ENCODE results near the gene STX3.
"Not testable (repeated sequence)": the region's sequence is repeated elsewhere in the genome, so short reads cannot be mapped to it uniquely, and the experiment has no call there.

STX3 gene

DNA sequence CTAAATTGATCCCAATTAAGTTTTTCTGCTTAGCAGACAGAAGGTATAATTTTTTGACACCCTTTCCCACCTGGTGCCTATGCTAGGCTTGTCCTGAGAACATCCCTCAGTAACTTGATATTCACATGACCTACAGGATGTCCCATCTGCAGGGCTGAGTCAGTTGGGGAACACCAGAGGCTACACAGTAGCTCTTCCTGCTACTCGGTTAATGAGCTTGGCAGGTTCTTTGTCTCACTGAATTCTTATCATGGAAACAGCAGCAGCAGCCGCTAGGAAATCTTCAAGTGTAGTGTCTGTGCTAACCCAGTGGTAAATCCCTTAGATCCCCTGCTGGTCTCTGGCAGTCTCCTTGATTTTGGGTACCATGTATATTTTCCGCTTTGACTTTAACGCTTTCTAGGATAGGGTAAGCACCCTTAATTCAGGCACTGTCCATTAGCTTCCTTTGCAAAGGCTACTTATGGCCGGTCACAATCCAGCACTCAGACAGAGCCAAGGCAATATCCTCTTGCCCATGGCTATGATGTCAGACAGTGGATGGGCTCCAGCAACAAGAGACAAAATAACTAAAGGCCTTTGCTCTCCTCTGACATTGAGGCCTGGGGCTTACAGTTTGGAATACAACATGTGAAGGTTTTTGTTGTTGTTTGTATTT, 46.9 kb downstream of the STX3 start:
- Histone ChIP-seq H3K9ac (ENCODE audit: low read length) (no peak overlapping the region), H3K27me3 (ENCODE audit: control insufficient read depth, insufficient read depth, low read length) (no peaks in the 10 kb centered on the region), H3K4me3 (ENCODE audit: low read length) (no peak overlapping the region), H3K9me3 (ENCODE audit: control insufficient read depth, low read length) (no peaks in the 10 kb centered on the region), H3K36me3 (ENCODE audit: control insufficient read depth, insufficient read depth, low read length) (no peaks in the 10 kb centered on the region), H3K4me1 (ENCODE audit: control insufficient read depth, insufficient read depth, low read length) (peaks cover 16% of the 10 kb centered on the region)

DNA sequence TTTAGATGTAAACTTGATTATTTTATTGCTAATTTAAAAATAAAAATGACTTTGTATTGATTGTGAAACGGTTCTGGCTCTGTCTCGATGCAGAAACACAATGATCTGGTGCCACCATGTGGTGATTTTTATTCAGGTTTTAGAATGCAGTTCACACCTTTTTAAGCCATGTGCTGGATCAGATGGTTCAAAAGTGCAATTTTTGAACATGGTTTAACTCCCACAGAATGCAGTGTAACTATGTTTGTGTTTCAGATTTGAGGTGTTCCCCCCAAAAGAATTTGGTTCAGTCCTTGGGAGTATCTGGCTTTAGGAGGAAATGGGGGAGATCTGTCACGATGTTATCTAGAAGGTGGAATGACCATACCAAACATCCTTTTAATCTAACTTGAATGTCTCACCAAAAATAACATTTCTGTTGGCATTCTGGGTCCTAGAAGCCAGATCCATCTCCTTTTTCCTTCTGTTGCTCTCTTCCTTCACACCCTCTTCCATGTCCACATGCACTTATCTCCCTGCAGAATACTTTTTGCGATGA, 47.5 kb downstream of the STX3 start:
- Histone ChIP-seq H3K4me1 (ENCODE audit: control insufficient read depth, insufficient read depth, low read length) (peaks cover 16% of the 10 kb centered on the region), H3K27me3 (ENCODE audit: control insufficient read depth, insufficient read depth, low read length) (no peaks in the 10 kb centered on the region), H3K9me3 (ENCODE audit: control insufficient read depth, low read length) (no peaks in the 10 kb centered on the region), H3K9ac (ENCODE audit: low read length) (no peak overlapping the region), H3K4me3 (ENCODE audit: low read length) (no peak overlapping the region), H3K36me3 (ENCODE audit: control insufficient read depth, insufficient read depth, low read length) (no peaks in the 10 kb centered on the region)

DNA sequence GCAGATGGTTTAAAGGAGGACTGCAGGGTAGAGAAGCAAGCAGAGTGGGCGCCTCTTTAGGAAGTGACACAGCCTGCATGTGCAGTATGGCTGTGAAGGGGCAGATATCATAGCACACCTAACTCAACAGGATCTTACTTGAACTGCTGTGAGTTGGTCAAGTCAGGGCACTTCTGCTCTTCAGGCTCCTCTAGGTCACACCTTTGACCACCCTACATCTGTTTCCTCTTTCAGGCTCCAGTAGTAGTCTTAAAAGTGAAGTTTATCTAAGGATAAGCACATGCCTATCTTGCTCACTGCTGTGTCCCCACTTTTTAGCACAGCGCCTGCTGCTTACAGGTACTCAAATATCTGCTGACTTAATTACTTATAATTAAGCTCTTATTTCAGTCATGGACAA, 48.9 kb downstream of the STX3 start:
- no peaks in the 10 kb centered on the region for H3K27me3 ChIP-seq (ENCODE audit: control insufficient read depth, insufficient read depth, low read length)
- H3K4me1 ChIP-seq (ENCODE audit: control insufficient read depth, insufficient read depth, low read length): peaks cover 16% of the 10 kb centered on the region
- H3K36me3 ChIP-seq (ENCODE audit: control insufficient read depth, insufficient read depth, low read length): no peaks in the 10 kb centered on the region

DNA sequence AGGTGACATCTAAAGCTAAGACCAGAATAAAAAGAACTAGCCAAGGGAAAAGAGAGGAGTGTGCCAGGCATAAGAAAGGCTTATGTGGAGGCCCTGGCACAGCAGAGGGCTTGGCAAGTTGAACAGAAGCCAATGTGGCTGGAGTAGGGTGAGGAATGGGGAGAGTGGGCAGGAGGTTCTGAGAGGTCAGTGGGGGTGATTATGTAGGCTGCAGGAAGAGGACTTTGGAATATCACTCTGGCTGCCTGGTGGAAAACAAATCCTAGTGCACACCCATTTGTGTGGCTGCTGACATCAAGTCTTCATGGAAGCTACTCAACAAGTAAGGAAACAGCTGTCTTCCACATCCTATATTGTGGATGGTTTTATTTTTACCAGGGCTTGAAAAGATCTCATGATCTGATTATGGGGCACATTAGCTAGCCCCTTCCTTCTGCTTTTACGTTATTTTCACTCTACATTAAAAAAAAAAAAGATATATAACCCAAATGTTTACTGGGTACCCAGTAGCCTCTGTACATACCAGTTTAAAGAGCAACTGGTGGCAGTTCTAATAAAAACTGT, 52.0 kb downstream of the STX3 start:
- H3K9me3 ChIP-seq (ENCODE audit: control insufficient read depth, low read length): no peaks in the 10 kb centered on the region
- H3K4me3 ChIP-seq (ENCODE audit: low read length): no peak overlapping the region
- H3K27me3 ChIP-seq (ENCODE audit: control insufficient read depth, insufficient read depth, low read length): no peaks in the 10 kb centered on the region
- H3K36me3 ChIP-seq (ENCODE audit: control insufficient read depth, insufficient read depth, low read length): no peaks in the 10 kb centered on the region
- no peak overlapping the region for H3K9ac ChIP-seq (ENCODE audit: low read length)
- peaks cover 5% of the 10 kb centered on the region for H3K4me1 ChIP-seq (ENCODE audit: control insufficient read depth, insufficient read depth, low read length)

More for the DNA sequence above, 48.9 kb downstream of the STX3 start:
- Histone ChIP-seq H3K9ac (ENCODE audit: low read length) (no peak overlapping the region), H3K4me3 (ENCODE audit: low read length) (no peak overlapping the region), H3K9me3 (ENCODE audit: control insufficient read depth, low read length) (no peaks in the 10 kb centered on the region)

DNA sequence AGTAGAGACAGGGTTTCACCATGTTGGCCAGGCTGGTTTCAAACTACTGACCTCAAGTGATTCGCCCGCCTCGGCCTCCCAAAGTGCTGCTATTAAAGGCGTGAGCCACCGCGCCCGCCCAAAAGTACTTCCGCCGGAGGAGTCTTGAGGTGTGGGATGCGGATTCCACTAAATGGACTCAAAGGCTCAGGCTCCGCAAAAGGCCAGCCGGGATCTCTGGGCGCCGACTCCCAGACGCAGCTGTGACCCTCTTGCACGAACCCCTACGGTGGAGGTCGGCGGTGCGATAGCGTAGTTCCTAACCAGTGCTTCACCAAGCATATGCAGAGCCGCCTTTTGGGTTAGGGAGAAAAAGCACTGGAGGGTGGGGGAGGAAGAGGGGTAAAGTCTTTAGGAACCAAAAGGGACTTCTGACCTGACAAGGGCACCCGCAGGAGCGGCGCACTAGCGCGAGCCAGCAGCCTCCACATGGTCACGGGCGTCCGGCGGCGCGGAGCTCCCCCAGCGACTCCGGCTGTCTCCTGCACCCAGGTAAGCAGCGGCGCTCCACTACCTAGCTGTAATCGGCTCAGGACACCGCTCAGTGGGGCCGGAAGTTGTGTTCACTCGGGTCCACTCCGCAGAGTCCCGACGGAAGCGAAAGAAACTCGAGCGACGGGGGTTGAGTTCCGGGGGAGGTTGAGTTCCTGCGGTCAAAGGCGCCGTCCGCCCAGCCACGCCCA, 55.2 kb downstream of the STX3 start, which contains the start of gene MRPL16:
MRPL16 (minus strand) TSS at position 590 of the 722 bp plus-strand sequence; CDS start at position 470, 120 bp downstream.
- H3K36me3 ChIP-seq (ENCODE audit: control insufficient read depth, insufficient read depth, low read length): no peaks in the 10 kb centered on the region

DNA sequence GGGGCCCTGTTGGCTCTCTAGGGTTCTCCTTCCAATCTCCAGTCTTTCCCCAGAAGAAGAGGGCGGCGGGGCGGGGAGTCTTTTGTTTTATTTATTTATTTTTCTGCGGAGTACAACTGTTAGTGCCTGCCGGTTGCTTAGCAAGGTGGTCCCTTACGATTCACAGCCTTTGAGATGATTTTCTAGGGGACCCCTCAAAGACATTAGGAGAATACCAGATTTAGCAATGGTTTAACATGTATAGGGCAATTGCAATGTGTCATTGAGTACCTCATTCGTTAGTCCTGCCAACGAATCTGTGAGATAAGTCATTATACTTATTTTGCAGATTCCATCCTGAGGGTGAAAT, 55.7 kb downstream of the STX3 start:
- no peak overlapping the region for H3K4me3 ChIP-seq (ENCODE audit: low read length)
- no peaks in the 10 kb centered on the region for H3K9me3 ChIP-seq (ENCODE audit: control insufficient read depth, low read length)
- no peaks in the 10 kb centered on the region for H3K36me3 ChIP-seq (ENCODE audit: control insufficient read depth, insufficient read depth, low read length)
- H3K27me3 ChIP-seq (ENCODE audit: control insufficient read depth, insufficient read depth, low read length): no peaks in the 10 kb centered on the region
- H3K9ac ChIP-seq (ENCODE audit: low read length): peak overlapping the region; percentile 90
- H3K4me1 ChIP-seq (ENCODE audit: control insufficient read depth, insufficient read depth, low read length): peaks cover 5% of the 10 kb centered on the region

More for the DNA sequence above, 55.2 kb downstream of the STX3 start, which contains the start of gene MRPL16:
- Histone ChIP-seq H3K9me3 (ENCODE audit: control insufficient read depth, low read length) (no peaks in the 10 kb centered on the region), H3K4me1 (ENCODE audit: control insufficient read depth, insufficient read depth, low read length) (peaks cover 5% of the 10 kb centered on the region), H3K9ac (ENCODE audit: low read length) (peak within 1 kb of the TSS; percentile 90), H3K4me3 (ENCODE audit: low read length) (peak within 1 kb of the TSS; percentile 96), H3K27me3 (ENCODE audit: control insufficient read depth, insufficient read depth, low read length) (no peaks in the 10 kb centered on the region)

DNA sequence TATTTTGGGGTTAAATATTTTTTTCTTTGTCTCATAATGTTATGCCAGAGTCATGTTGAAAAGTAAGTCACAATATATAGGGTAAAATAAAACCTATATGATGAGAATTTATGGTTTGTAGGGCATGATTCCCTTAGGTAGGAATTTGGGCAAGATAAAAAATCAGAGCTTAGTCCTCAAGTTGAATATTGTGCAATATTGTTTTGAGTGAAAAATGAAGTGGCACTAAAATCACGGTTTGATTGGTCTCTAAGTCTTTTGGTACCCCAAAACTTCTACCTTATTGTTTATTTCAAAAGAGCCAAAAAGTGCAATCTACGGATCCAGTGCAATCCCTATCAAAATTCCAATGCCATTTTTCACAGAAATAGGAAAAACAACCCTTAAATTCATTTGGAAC, 57.0 kb downstream of the STX3 start:
- Histone ChIP-seq H3K36me3 (ENCODE audit: control insufficient read depth, insufficient read depth, low read length) (no peaks in the 10 kb centered on the region), H3K9ac (ENCODE audit: low read length) (no peak overlapping the region), H3K9me3 (ENCODE audit: control insufficient read depth, low read length) (no peaks in the 10 kb centered on the region), H3K4me3 (ENCODE audit: low read length) (no peak overlapping the region), H3K4me1 (ENCODE audit: control insufficient read depth, insufficient read depth, low read length) (peaks cover 5% of the 10 kb centered on the region), H3K27me3 (ENCODE audit: control insufficient read depth, insufficient read depth, low read length) (no peaks in the 10 kb centered on the region)

DNA sequence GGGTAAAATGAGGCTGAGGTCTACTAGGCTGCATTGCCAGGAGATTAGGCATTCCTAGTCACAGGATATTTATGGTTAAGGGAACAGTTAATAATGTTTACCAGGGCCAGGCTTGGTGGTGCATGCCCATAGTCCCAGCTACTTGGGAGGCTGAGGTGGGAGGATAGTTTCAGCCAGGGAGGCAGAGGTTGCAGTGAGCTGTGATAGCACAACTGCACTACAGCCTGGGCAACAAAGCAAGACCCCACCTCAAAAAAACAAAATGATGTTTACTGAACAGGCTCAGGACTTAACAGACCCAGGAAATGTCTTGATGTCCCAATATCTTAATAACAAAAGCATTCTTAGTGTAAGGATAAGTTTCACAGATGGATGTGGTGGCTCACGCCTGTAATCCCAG, 58.2 kb downstream of the STX3 start:
- Histone ChIP-seq H3K27me3 (ENCODE audit: control insufficient read depth, insufficient read depth, low read length) (no peaks in the 10 kb centered on the region), H3K36me3 (ENCODE audit: control insufficient read depth, insufficient read depth, low read length) (no peaks in the 10 kb centered on the region), H3K4me1 (ENCODE audit: control insufficient read depth, insufficient read depth, low read length) (peaks cover 5% of the 10 kb centered on the region), H3K9me3 (ENCODE audit: control insufficient read depth, low read length) (no peaks in the 10 kb centered on the region), H3K9ac (ENCODE audit: low read length) (no peak overlapping the region), H3K4me3 (ENCODE audit: low read length) (no peak overlapping the region)

DNA sequence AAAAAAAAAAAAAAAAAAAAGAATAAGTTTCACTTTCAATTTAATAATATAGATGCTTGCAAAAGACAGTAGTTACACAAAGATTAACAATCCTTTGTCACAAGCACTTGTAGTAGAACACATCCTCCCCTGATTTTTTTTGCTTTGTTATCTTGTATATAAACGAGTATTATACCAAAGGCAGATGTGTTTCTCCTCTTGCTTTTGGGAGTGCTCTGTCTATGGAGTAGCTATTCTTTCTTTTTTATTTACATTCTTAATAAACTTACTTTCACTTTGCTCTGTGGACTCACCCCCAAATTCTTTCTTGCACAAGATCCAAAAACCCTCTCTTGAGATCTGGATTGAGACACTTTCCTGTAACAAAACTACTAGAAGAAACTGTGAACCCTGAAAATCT, 58.8 kb downstream of the STX3 start:
- Histone ChIP-seq H3K4me1 (ENCODE audit: control insufficient read depth, insufficient read depth, low read length) (peaks cover 5% of the 10 kb centered on the region), H3K9me3 (ENCODE audit: control insufficient read depth, low read length) (no peaks in the 10 kb centered on the region), H3K27me3 (ENCODE audit: control insufficient read depth, insufficient read depth, low read length) (no peaks in the 10 kb centered on the region)

DNA sequence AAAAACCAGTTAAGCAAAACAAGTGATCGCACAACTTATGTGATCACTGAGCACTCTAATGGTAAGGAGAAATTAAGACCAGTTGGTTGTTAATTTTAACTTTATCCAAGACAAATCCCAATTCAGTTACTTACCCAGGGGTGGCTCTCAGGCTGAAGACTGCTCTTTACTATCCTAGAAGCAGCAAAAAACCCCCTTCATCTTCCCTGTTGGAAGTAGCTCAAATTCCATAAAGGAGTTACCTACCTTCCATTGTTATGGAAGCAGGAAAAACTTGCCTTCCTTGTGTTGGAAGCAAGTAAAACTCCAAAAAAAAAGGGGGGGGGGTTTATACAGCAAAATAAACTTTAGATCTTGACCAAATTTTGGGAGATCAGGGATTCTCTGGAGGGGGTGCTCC, 60.6 kb downstream of the STX3 start:
- H3K4me1 ChIP-seq (ENCODE audit: control insufficient read depth, insufficient read depth, low read length): no peaks in the 10 kb centered on the region
- H3K27me3 ChIP-seq (ENCODE audit: control insufficient read depth, insufficient read depth, low read length): no peaks in the 10 kb centered on the region
- no peak overlapping the region for H3K4me3 ChIP-seq (ENCODE audit: low read length)
- no peaks in the 10 kb centered on the region for H3K36me3 ChIP-seq (ENCODE audit: control insufficient read depth, insufficient read depth, low read length)
- no peak overlapping the region for H3K9ac ChIP-seq (ENCODE audit: low read length)
- no peaks in the 10 kb centered on the region for H3K9me3 ChIP-seq (ENCODE audit: control insufficient read depth, low read length)

More for the DNA sequence above, 58.8 kb downstream of the STX3 start:
- Histone ChIP-seq H3K9ac (ENCODE audit: low read length) (no peak overlapping the region), H3K4me3 (ENCODE audit: low read length) (no peak overlapping the region), H3K36me3 (ENCODE audit: control insufficient read depth, insufficient read depth, low read length) (no peaks in the 10 kb centered on the region)

DNA sequence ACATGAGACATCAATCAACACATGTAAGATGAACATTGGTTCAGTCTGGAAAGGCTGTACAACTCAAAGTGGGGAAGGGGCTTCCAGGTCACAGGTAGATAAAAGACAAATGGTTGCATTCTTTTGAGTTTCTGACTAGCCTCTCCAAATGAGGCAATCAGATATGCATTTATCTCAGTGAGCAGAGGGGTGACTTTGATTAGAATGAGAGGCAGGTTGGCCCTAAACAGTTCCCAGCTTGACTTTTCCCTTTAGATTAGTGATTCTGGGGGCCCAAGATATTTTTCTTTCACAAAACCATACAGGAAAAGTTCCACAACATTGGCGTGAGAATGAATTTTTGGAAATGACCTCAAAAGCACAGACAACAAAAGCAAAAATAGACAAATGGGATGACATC, 61.3 kb downstream of the STX3 start:
- H3K36me3 ChIP-seq (ENCODE audit: control insufficient read depth, insufficient read depth, low read length); H3K27me3 ChIP-seq (ENCODE audit: control insufficient read depth, insufficient read depth, low read length); H3K4me3 ChIP-seq (ENCODE audit: low read length); H3K9ac ChIP-seq (ENCODE audit: low read length); H3K9me3 ChIP-seq (ENCODE audit: control insufficient read depth, low read length); H3K4me1 ChIP-seq (ENCODE audit: control insufficient read depth, insufficient read depth, low read length): not testable (repeated sequence)

DNA sequence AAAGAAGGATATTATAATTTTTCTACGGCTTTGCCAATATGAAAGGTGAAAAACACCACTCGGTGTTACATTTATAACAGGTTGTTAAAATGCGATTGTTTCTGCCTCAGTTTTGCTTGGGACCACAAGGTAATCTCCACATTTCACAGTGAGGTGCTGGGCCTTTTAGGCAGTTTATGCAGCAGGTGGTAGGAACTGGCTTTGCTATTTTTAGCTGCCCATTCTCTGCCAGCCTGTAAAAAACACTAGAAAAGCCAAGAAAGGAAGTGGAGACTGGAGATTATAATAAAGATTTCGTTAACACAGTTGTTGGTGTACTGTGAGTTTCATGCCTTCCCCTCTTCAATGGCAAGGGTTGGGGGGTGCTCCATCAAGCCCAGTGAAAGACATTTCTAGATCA, 63.4 kb downstream of the STX3 start:
- Histone ChIP-seq H3K9me3 (ENCODE audit: control insufficient read depth, low read length) (no peaks in the 10 kb centered on the region), H3K4me3 (ENCODE audit: low read length) (no peak overlapping the region), H3K4me1 (ENCODE audit: control insufficient read depth, insufficient read depth, low read length) (no peaks in the 10 kb centered on the region), H3K36me3 (ENCODE audit: control insufficient read depth, insufficient read depth, low read length) (no peaks in the 10 kb centered on the region), H3K27me3 (ENCODE audit: control insufficient read depth, insufficient read depth, low read length) (no peaks in the 10 kb centered on the region), H3K9ac (ENCODE audit: low read length) (no peak overlapping the region)
